ENCODE data around the gene PLTP. TPM values are rescaled to one million over a fixed set of nuclear protein-coding genes. Genes with fewer than 3 reads are reported as not detected.
A peak's percentile ranks its signal among the peaks of the same experiment; 100 is the strongest.

The PLTP gene
- total RNA-seq, 6 experiments from 2014 or later = 9.6 to 70.2 (median 35.6) TPM

DNA sequence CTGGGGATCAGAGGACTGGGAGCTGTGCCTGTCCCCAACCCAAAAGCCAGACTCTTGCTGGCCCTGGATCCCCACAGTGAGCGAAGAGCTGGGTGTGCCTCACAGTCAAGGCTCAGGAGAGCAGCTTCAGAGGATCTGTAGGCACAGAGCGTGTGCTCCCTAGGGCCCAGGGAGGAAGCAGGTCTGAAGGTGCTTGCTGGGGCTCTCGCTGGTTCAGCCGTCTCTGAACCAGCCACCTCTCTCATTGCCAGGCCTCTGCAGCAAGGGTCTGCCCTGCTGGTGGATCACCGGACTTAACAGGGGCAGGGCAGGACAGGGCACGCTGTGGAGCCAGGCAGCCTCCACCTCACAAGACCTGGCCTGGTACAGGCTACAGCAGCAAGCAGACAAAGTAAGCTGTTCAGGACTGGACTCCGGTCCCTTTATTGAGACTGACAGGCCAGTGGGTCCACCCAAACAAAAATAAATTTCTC lies 36.3 kb upstream of the PLTP start:
- H3K27ac ChIP-seq = no peak overlapping the region
- no CpG with 5 or more reads among the region's 7 CpGs for WGBS (ENCODE audit: insufficient coverage, low coverage, low lambda C conversion rate, missing lambda C conversion rate)
- TF ChIP-seq CTCF (IDR thresholded peaks at IDR 0.05) (no peak), POLR2A (IDR thresholded peaks at IDR 0.05) (no peak)
- H3K4me1 ChIP-seq = peaks cover 0 to 23% (median 3%) of the 10 kb centered on the region in 4 donors
- DNase-seq (no peak), ATAC-seq (no peak)
- H3K4me3 ChIP-seq = no peak overlapping the region
- intact Hi-C loops (cut with DNase I) = loop anchor here in 1 of 2 donors (10.0 kb wide), 1 partner anchor 53 kb away; the partner anchor contains the start of genes CTSA and NEURL2
- H3K9me3 ChIP-seq = no peaks in the 10 kb centered on the region
- peaks cover 5 to 81% (median 29%) of the 10 kb centered on the region in 4 donors for H3K36me3 ChIP-seq
- H3K27me3 ChIP-seq = no peaks in the 10 kb centered on the region

GRCh38 chr20:45947110-45947866 lies 35.3 kb upstream of the PLTP start:
- WGBS (ENCODE audit: insufficient coverage, low coverage, low lambda C conversion rate, missing lambda C conversion rate) = no CpG with 5 or more reads among the region's 29 CpGs

GRCh38 chr20:45946149-45946970 lies 34.4 kb upstream of the PLTP start:
- H3K4me3 ChIP-seq = no peak overlapping the region
- intact Hi-C loops (cut with DNase I) = loop anchor here in 1 of 2 donors (10.0 kb wide), 1 partner anchor 52 kb away; the partner anchor contains the start of genes CTSA and NEURL2
- WGBS (ENCODE audit: insufficient coverage, low coverage, low lambda C conversion rate, missing lambda C conversion rate) = 29% methylated on average over 2 of the region's 20 CpGs
- no peaks in the 10 kb centered on the region for H3K27me3 ChIP-seq
- ATAC-seq = peak; percentile 84 to 90 (median 88)
- H3K9me3 ChIP-seq = no peaks in the 10 kb centered on the region
- no peak for TF ChIP-seq CTCF (IDR thresholded peaks at IDR 0.05)
- TF ChIP-seq POLR2A (IDR thresholded peaks at IDR 0.05) = peak; percentile 29
- H3K27ac ChIP-seq = peak overlapping the region; percentile 62 to 76 (median 68)
- H3K36me3 ChIP-seq = peaks cover 5 to 76% (median 30%) of the 10 kb centered on the region in 4 donors
- peaks cover 0 to 23% (median 3%) of the 10 kb centered on the region in 4 donors for H3K4me1 ChIP-seq
- peak; percentile 78 to 90 (median 89) for DNase-seq

More at GRCh38 chr20:45947110-45947866, 35.3 kb upstream of the PLTP start:
- intact Hi-C loops (cut with DNase I) = loop anchor here in 1 of 2 donors (10.0 kb wide), 1 partner anchor 52 kb away; the partner anchor contains the start of genes CTSA and NEURL2
- no peak for DNase-seq
- Histone ChIP-seq H3K27me3 (no peaks in the 10 kb centered on the region), H3K4me1 (peaks cover 0 to 23% (median 3%) of the 10 kb centered on the region in 4 donors), H3K4me3 (no peak overlapping the region), H3K27ac (peak overlapping the region; percentile 62 to 76 (median 68)), H3K9me3 (no peaks in the 10 kb centered on the region), H3K36me3 (peaks cover 5 to 81% (median 33%) of the 10 kb centered on the region in 4 donors)
- no peak for ATAC-seq
- TF ChIP-seq POLR2A (IDR thresholded peaks at IDR 0.05) (no peak), CTCF (IDR thresholded peaks at IDR 0.05) (no peak)

DNA sequence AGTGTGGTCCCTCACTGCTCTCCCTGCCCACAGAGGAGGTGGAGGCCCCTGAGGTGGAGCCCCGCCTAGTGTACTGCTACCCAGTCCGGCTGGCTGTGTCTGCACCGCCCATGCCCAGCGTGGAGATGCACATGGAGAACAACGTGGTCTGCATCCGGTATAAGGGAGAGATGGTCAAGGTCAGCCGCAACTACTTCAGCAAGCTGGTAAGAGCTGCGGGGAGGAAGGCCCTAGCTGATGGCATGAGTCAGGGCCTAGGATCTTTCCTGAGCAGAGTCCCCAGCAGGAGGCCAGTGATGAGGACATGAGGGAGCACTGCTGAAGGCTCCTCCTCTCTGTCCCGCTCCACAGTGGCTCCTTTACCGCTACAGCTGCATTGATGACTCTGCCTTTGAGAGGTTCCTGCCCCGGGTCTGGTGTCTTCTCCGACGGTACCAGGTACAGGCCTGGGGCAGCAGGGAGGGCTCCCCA lies 33.8 kb upstream of the PLTP start:
- TF ChIP-seq CTCF (IDR thresholded peaks at IDR 0.05) (no peak), POLR2A (IDR thresholded peaks at IDR 0.05) (no peak)
- DNase-seq (no peak), ATAC-seq (peak in 1 of 4 donors; percentile 6)
- H3K4me3 ChIP-seq = no peak overlapping the region
- WGBS (ENCODE audit: insufficient coverage, low coverage, low lambda C conversion rate, missing lambda C conversion rate) = 80% methylated on average over 2 of the region's 13 CpGs
- H3K27me3 ChIP-seq = no peaks in the 10 kb centered on the region
- intact Hi-C loops (cut with DNase I) = loop anchor here in 1 of 2 donors (10.0 kb wide), 1 partner anchor 51 kb away; the partner anchor contains the start of genes CTSA and NEURL2
- no peaks in the 10 kb centered on the region for H3K9me3 ChIP-seq
- H3K36me3 ChIP-seq = peaks cover 5 to 80% (median 34%) of the 10 kb centered on the region in 4 donors
- peaks cover 0 to 23% (median 3%) of the 10 kb centered on the region in 4 donors for H3K4me1 ChIP-seq
- peak overlapping the region; percentile 44 to 76 (median 61) for H3K27ac ChIP-seq
